Middle frontal gyrus (tissue), 1 donor: ENCODE results near the gene CRACR2B.

Experiments used
- DNase-seq: peaks from one replicate; pipeline ENCODE4 v3.0.0-alpha.2; 2015; ENCODE audit warnings: low spot score; ENCODE audit errors: extremely low spot score

Gene CRACR2B

GRCh38 chr11:810040-810567 lies 17.6 kb upstream of the CRACR2B start:
- no peak for DNase-seq

GRCh38 chr11:811446-812245 lies 16.1 kb upstream of the CRACR2B start:
- DNase-seq: no peak

- no peak for DNase-seq
Observed at GRCh38 chr11:812390-812789, 15.3 kb upstream of the CRACR2B start.

- no peak for DNase-seq
Observed at GRCh38 chr11:813072-813455, 14.7 kb upstream of the CRACR2B start.

- DNase-seq: no peak
Observed at GRCh38 chr11:813456-814096, 14.1 kb upstream of the CRACR2B start.

GRCh38 chr11:815675-816432 lies 11.9 kb upstream of the CRACR2B start:
- no peak for DNase-seq

GRCh38 chr11:816433-816779 lies 11.3 kb upstream of the CRACR2B start:
- no peak for DNase-seq

GRCh38 chr11:818396-819128 lies 9.2 kb upstream of the CRACR2B start, which contains the start of gene PNPLA2:
Gene PNPLA2, plus strand, starts transcription at chr11:818914. Its CDS starts 805 bp downstream, at chr11:819719.
- DNase-seq: no peak

GRCh38 chr11:819129-819931 lies 8.4 kb upstream of the CRACR2B start:
- DNase-seq: peak; percentile 84

- DNase-seq: no peak
Observed at GRCh38 chr11:819943-820649, 7.6 kb upstream of the CRACR2B start.

GRCh38 chr11:820655-821511 lies 6.8 kb upstream of the CRACR2B start:
- DNase-seq: no peak

GRCh38 chr11:821512-822371 lies 6.0 kb upstream of the CRACR2B start:
- DNase-seq: no peak

- DNase-seq: no peak
Observed at GRCh38 chr11:823441-824291, 4.1 kb upstream of the CRACR2B start.

GRCh38 chr11:824292-824880 lies 3.3 kb upstream of the CRACR2B start:
- DNase-seq: peak; percentile 33

- no peak for DNase-seq
Observed at GRCh38 chr11:824942-825341, 2.8 kb upstream of the CRACR2B start.

GRCh38 chr11:825366-826226 lies 2.1 kb upstream of the CRACR2B start:
- no peak for DNase-seq
